HepG2 (cell line): ENCODE results near the gene IFT122. TPM values are rescaled to one million over a fixed set of nuclear protein-coding genes. Genes with fewer than 3 reads are reported as not detected.

Source experiments
- ADNP ChIP-seq: sonication (generic); formaldehyde crosslinking; IDR thresholded peaks from 2 replicates; pipeline ENCODE4 v1.4.0; 2020; ENCODE audit warnings: missing genetic modification reagents
- CCAR2 ChIP-seq: fragments of 200-400 bp; formaldehyde crosslinking; optimal IDR thresholded peaks from 2 replicates; pipeline ENCODE3; 2018; ENCODE audit warnings: low read depth, mild to moderate bottlenecking, low read length, moderate library complexity
- CHD2 ChIP-seq: IDR thresholded peaks from 2 replicates; pipeline ENCODE4 v1.6.1; 2011; ENCODE audit warnings: low read depth, low read length, improper control_type of control experiment
- CREB3 ChIP-seq: sonication (generic); formaldehyde crosslinking; IDR thresholded peaks from 2 replicates; pipeline ENCODE4 v1.5.0; 2020; ENCODE audit warnings: missing genetic modification reagents
- DDIT3 ChIP-seq: sonication (generic); formaldehyde crosslinking; IDR thresholded peaks from 2 replicates; pipeline ENCODE4 v1.4.0; 2020; ENCODE audit warnings: mild to moderate bottlenecking, missing genetic modification reagents
- ERF ChIP-seq: IDR thresholded peaks from 2 replicates; pipeline ENCODE4 v1.6.1; 2018; ENCODE audit warnings: missing biosample characterization, missing genetic modification reagents
- HOXA5 ChIP-seq: sonication (generic); formaldehyde crosslinking; IDR thresholded peaks from 2 replicates; pipeline ENCODE4 v1.4.0; 2020; ENCODE audit warnings: missing genetic modification reagents
- KDM1A ChIP-seq: IDR thresholded peaks from 2 replicates; pipeline ENCODE4 v1.6.1; 2016; ENCODE audit warnings: missing compliant biosample characterization
- MAZ ChIP-seq, 2 experiments: sonication (generic) in 1 of 2; formaldehyde crosslinking in 1 of 2; IDR thresholded peaks; 2 replicates each; pipeline versions ENCODE4 v1.5.0 to v1.6.1; 2012 to 2020; ENCODE audit warnings: low read depth in 2 of 2, mild to moderate bottlenecking in 2 of 2, borderline replicate concordance in 1 of 2, improper control_type of control experiment in 1 of 2, low read length in 1 of 2, missing genetic modification reagents in 1 of 2, moderate library complexity in 1 of 2
- NFE2 ChIP-seq: sonication (generic); formaldehyde crosslinking; IDR thresholded peaks from 2 replicates; pipeline ENCODE4 v1.4.0; 2020; ENCODE audit warnings: missing genetic modification reagents
- NFYB ChIP-seq: sonication (generic); formaldehyde crosslinking; IDR thresholded peaks from 2 replicates; pipeline ENCODE4 v1.4.0; 2020; ENCODE audit warnings: missing genetic modification reagents
- ONECUT2 ChIP-seq: sonication (generic); formaldehyde crosslinking; IDR thresholded peaks from 2 replicates; pipeline ENCODE4 v1.4.0; 2020; ENCODE audit warnings: missing genetic modification reagents
- PCBP1 ChIP-seq: fragments of 200-400 bp; formaldehyde crosslinking; IDR thresholded peaks from 2 replicates; pipeline ENCODE4 v1.6.1; 2017; ENCODE audit warnings: mild to moderate bottlenecking, low read depth, low read length, borderline replicate concordance
- POGZ ChIP-seq: sonication (generic); formaldehyde crosslinking; IDR thresholded peaks from 2 replicates; pipeline ENCODE4 v1.4.0; 2020; ENCODE audit warnings: mild to moderate bottlenecking, missing genetic modification reagents
- PRPF4 ChIP-seq: fragments of 200-400 bp; formaldehyde crosslinking; IDR thresholded peaks from 2 replicates; pipeline ENCODE4 v1.6.1; 2016; ENCODE audit warnings: low read length, low read depth; ENCODE audit not compliant: poor library complexity, severe bottlenecking
- REPIN1 ChIP-seq: sonication (generic); formaldehyde crosslinking; IDR thresholded peaks from 2 replicates; pipeline ENCODE4 v1.8.0; 2022; ENCODE audit warnings: missing genetic modification reagents, low read depth, mild to moderate bottlenecking, borderline replicate concordance
- SALL1 ChIP-seq: sonication (generic); formaldehyde crosslinking; IDR thresholded peaks from 2 replicates; pipeline ENCODE4 v1.8.0; 2022; ENCODE audit warnings: mild to moderate bottlenecking, missing genetic modification reagents
- SAP130 ChIP-seq: IDR thresholded peaks from 2 replicates; pipeline ENCODE4 v1.6.1; 2016; ENCODE audit warnings: low read depth
- SOX13 ChIP-seq, 3 experiments: fragments of 450-650 bp in 1 of 3; sonication (generic) in 1 of 3; formaldehyde crosslinking in 1 of 3; IDR thresholded peaks in 2 of 3; conservative IDR thresholded peaks in 1 of 3; 2 replicates each; pipeline versions ENCODE4 v1.5.0 to v1.6.1; 2016 to 2020; ENCODE audit warnings: antibody characterized with exemption in 1 of 3, mild to moderate bottlenecking in 1 of 3, missing compliant biosample characterization in 1 of 3, missing genetic modification reagents in 1 of 3, moderate library complexity in 1 of 3
- SRSF4 ChIP-seq: fragments of 200-400 bp; formaldehyde crosslinking; IDR thresholded peaks from one replicate; pipeline ENCODE4 v1.6.1; 2018; ENCODE audit warnings: mild to moderate bottlenecking, low read depth, low read length, moderate library complexity; ENCODE audit not compliant: poor library complexity, severe bottlenecking
- TAF1 ChIP-seq: sonication (generic); formaldehyde crosslinking; IDR thresholded peaks from 2 replicates; pipeline ENCODE4 v1.4.0; 2020; ENCODE audit warnings: missing genetic modification reagents
- ZMYM3 ChIP-seq: sonication (generic); formaldehyde crosslinking; IDR thresholded peaks from 2 replicates; pipeline ENCODE4 v1.5.1; 2020; ENCODE audit warnings: mild to moderate bottlenecking, missing genetic modification reagents
- ZNF530 ChIP-seq: sonication (generic); formaldehyde crosslinking; IDR thresholded peaks from 2 replicates; pipeline ENCODE4 v1.5.0; 2020; ENCODE audit warnings: low read depth, mild to moderate bottlenecking, missing genetic modification reagents
- ZNF557 ChIP-seq: sonication (generic); formaldehyde crosslinking; IDR thresholded peaks from 2 replicates; pipeline ENCODE4 v1.4.0; 2020; ENCODE audit warnings: missing genetic modification reagents
- ZNF562 ChIP-seq: sonication (generic); formaldehyde crosslinking; IDR thresholded peaks from 2 replicates; pipeline ENCODE4 v1.8.0; 2022; ENCODE audit warnings: missing genetic modification reagents, borderline replicate concordance
- ZNF597 ChIP-seq: sonication (generic); formaldehyde crosslinking; IDR thresholded peaks from 2 replicates; pipeline ENCODE4 v1.5.0; 2020; ENCODE audit warnings: missing genetic modification reagents
- ZNF678 ChIP-seq: sonication (generic); formaldehyde crosslinking; IDR thresholded peaks from 2 replicates; pipeline ENCODE4 v1.4.0; 2020; ENCODE audit warnings: mild to moderate bottlenecking, missing genetic modification reagents
- ZNF772 ChIP-seq: sonication (generic); formaldehyde crosslinking; IDR thresholded peaks from 2 replicates; pipeline ENCODE4 v1.5.0; 2020; ENCODE audit warnings: mild to moderate bottlenecking, missing genetic modification reagents
- ZNF781 ChIP-seq: sonication (generic); formaldehyde crosslinking; IDR thresholded peaks from 2 replicates; pipeline ENCODE4 v1.5.1; 2020; ENCODE audit warnings: borderline replicate concordance, mild to moderate bottlenecking, missing genetic modification reagents; ENCODE audit errors: not compliant biosample characterization
- ZSCAN9 ChIP-seq: IDR thresholded peaks from 2 replicates; pipeline ENCODE4 v1.6.1; 2016; ENCODE audit warnings: borderline replicate concordance
- polyA plus RNA-seq, 8 experiments: library from polyadenylated mRNA; depleted of rRNA in 3 of 8; stranded (reverse) in 7 of 8; unstranded in 1 of 8; fragments of >200 nt; fragmentation: Illumina TruSeq in 4 of 8; extraction: Trizol in 4 of 8; gene quantifications; 2 replicates each; pipeline versions ENCODE4 v1.2.1 to v1.2.3, GENCODE V29; 2011 to 2016; ENCODE audit warnings: low read depth in 4 of 8, missing spikeins in 1 of 8, mixed read lengths in 1 of 8; ENCODE audit not compliant: insufficient read depth in 1 of 8
- total RNA-seq, 5 experiments: library from RNA; depleted of rRNA; stranded (reverse); fragments of >200 nt; fragmentation: Illumina TruSeq; extraction: Trizol; gene quantifications; 2 replicates each; pipeline ENCODE4 v1.2.3, GENCODE V29; 2016; ENCODE audit warnings: low read depth in 1 of 5

Gene IFT122
- total and polyA plus RNA-seq, 2 of the 13 experiments (the other 11 are each of a cell fraction or from before 2014, with no cell fraction given), result 10.1 to 10.3 TPM

- no peak for TF ChIP-seq ZNF597 (CRISPR knock-in tag)
- no peak for TF ChIP-seq PRPF4
- no peak for TF ChIP-seq ZNF562 (CRISPR knock-in tag)
- TF ChIP-seq PCBP1, result no peak
- no peak for TF ChIP-seq POGZ (CRISPR knock-in tag)
- no peak for TF ChIP-seq TAF1 (CRISPR knock-in tag)
- no peak for TF ChIP-seq DDIT3
- TF ChIP-seq ZSCAN9 (CRISPR knock-in tag), result no peak
- no peak for TF ChIP-seq ZNF557
- TF ChIP-seq REPIN1 (CRISPR knock-in tag), result no peak
- TF ChIP-seq ONECUT2 (CRISPR knock-in tag), result 0 out of 2 replicates have a peak, but pooled peaks have one; percentile 9
- TF ChIP-seq CHD2, result no peak
- TF ChIP-seq CCAR2, result no peak
- no peak for TF ChIP-seq NFYB
- TF ChIP-seq ZNF781 (CRISPR knock-in tag), result no peak
- peak; percentile 52 for TF ChIP-seq ERF (CRISPR knock-in tag)
- no peak for TF ChIP-seq MAZ (IDR thresholded peaks at IDR 0.05; ENCODE audit: borderline replicate concordance, low read depth, low read length)
- TF ChIP-seq MAZ (CRISPR knock-in tag; IDR thresholded peaks at IDR 0.05; ENCODE audit: low read depth), result peak; percentile 65
- TF ChIP-seq ZNF772 (CRISPR knock-in tag), result peak; percentile 79; the same call in 1 of the 2 replicates
- peak; percentile 8; the same call in 1 of the 2 replicates for TF ChIP-seq SALL1 (CRISPR knock-in tag)
- no peak; the same call in 1 of the 2 replicates for TF ChIP-seq HOXA5 (CRISPR knock-in tag)
- TF ChIP-seq NFE2 (CRISPR knock-in tag), result no peak
- TF ChIP-seq ZMYM3 (CRISPR knock-in tag), result 0 out of 2 replicates have a peak, but pooled peaks have one; percentile 43
- no peak for TF ChIP-seq ZNF530 (CRISPR knock-in tag)
- TF ChIP-seq SAP130 (CRISPR knock-in tag), result peak; percentile 86
- TF ChIP-seq SOX13 (IDR thresholded peaks at IDR 0.05), result no peak
- no peak for TF ChIP-seq SOX13 (CRISPR knock-in tag; conservative IDR thresholded peaks at IDR 0.05 in 1 of 2, IDR thresholded peaks at IDR 0.05 in 1 of 2)
- TF ChIP-seq ZNF678, result no peak
- TF ChIP-seq SRSF4, result no peak
- TF ChIP-seq ADNP (CRISPR knock-in tag), result no peak
- TF ChIP-seq KDM1A, result no peak
- no peak for TF ChIP-seq CREB3
Observed at GRCh38 chr3:129399145-129399894, 40.7 kb upstream of the IFT122 start (continued).
